Measurements from ENCODE around the gene PSORS1C2.

DNA sequence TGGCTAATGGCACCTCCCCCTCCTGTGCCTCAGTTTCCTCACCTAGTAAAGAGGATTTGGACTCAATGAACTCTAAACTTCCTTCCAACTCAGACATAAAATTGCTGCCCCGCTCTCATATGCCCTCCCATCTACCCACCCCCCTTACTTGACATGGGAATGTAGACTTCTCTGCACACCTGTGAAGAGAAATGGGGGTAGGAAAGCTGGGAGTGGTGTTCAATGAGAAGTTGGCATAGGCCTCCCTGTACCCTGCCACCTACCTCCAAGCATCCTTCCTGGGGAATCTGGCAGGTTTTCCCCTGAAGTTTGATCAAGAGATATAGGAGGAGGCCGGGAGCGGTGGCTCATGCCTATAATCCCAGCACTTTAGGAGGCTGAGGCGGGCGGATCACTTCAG is 35.5 kb upstream of the PSORS1C2 start:
- TF ChIP-seq REST (IDR thresholded peaks at IDR 0.05; ENCODE audit: low read depth), result no peak
- no peak for TF ChIP-seq TEAD4 (IDR thresholded peaks at IDR 0.05)
- no peak for TF ChIP-seq CREB1 (IDR thresholded peaks at IDR 0.05; ENCODE audit: low read depth)

Measured in Ishikawa (cell line).